Mammary epithelial cell (primary cell): ENCODE data around the gene GPS2.

ENCODE experiments used
- CTCF ChIP-seq, 2 donors: IDR thresholded peaks in 1 of 2; conservative IDR thresholded peaks in 1 of 2; 2 replicates each; pipeline ENCODE4 v1.5.1; 2011 to 2012; ENCODE audit warnings: inconsistent platforms in 2 of 2, low read length in 2 of 2, mild to moderate bottlenecking in 2 of 2, control low read depth in 1 of 2, low read depth in 1 of 2; ENCODE audit not compliant: insufficient read depth in 1 of 2; ENCODE audit errors: extremely low read depth in 1 of 2
- EZH2 ChIP-seq: IDR thresholded peaks from 2 replicates; pipeline ENCODE4 v1.6.1; 2012; ENCODE audit warnings: low read length, inconsistent platforms, borderline replicate concordance

DNA sequence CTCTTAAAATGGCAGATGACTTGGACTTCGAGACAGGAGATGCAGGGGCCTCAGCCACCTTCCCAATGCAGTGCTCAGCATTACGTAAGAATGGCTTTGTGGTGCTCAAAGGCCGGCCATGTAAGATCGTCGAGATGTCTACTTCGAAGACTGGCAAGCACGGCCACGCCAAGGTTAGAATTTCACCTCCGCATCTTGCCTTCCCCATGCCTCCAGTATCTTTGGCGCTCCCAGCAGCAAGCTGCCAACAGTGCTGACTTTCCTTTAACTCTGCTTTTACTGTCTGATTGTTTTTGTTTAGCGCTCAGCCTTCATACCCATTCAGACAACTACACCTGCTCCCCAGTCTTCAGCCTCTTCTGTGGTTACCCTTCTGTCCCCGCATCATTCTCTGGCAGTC is 5.5 kb downstream of the GPS2 start:
- TF ChIP-seq CTCF (conservative IDR thresholded peaks at IDR 0.05 in 1 of 2, IDR thresholded peaks at IDR 0.05 in 1 of 2; ENCODE audit: extremely low read depth in 1 of 2, insufficient read depth in 1 of 2, low read depth in 1 of 2, low read length in 2 of 2) (no peak), EZH2 (no peak)
